K562 (cell line): ENCODE data around the gene DNAJC6. TPM values are rescaled to one million over a fixed set of nuclear protein-coding genes. Genes with fewer than 3 reads are reported as not detected.
A peak's percentile ranks its signal among the peaks of the same experiment; 100 is the strongest.

Experiments
- DACH1 ChIP-seq: fragments of 450-650 bp; IDR thresholded peaks from 2 replicates; pipeline ENCODE4 v1.6.1; 2018; ENCODE audit not compliant: partially characterized antibody
- ELF2 ChIP-seq: fragments of 250-450 bp; sonication (Bioruptor Pico); IDR thresholded peaks from 2 replicates; pipeline ENCODE4 v1.5.0; 2021; ENCODE audit warnings: mild to moderate bottlenecking
- ESRRB ChIP-seq: fragments of 250-450 bp; sonication (Bioruptor Pico); IDR thresholded peaks from 2 replicates; pipeline ENCODE4 v1.5.0; 2020; ENCODE audit warnings: mild to moderate bottlenecking, moderate library complexity, borderline replicate concordance
- FOXJ2 ChIP-seq: fragments of 200-800 bp; sonication (Bioruptor generic); IDR thresholded peaks from 2 replicates; pipeline ENCODE4 v1.6.1; 2016; ENCODE audit warnings: missing genetic modification characterization, missing compliant biosample characterization
- HNRNPK ChIP-seq: fragments of 200-400 bp; formaldehyde crosslinking; IDR thresholded peaks from one replicate; pipeline ENCODE4 v1.6.1; 2018; ENCODE audit warnings: mild to moderate bottlenecking, low read depth, low read length; ENCODE audit not compliant: poor library complexity, severe bottlenecking
- ID3 ChIP-seq, 2 experiments: fragments of 250-450 bp in 1 of 2; fragments of 450-650 bp in 1 of 2; sonication (Bioruptor Pico) in 1 of 2; IDR thresholded peaks; 2 replicates each; pipeline versions ENCODE4 v1.6.1 to v1.8.0; 2016 to 2021; ENCODE audit warnings: mild to moderate bottlenecking in 2 of 2, moderate library complexity in 2 of 2, missing compliant biosample characterization in 1 of 2, missing genetic modification characterization in 1 of 2
- KLF1 ChIP-seq: fragments of 450-650 bp; IDR thresholded peaks from 2 replicates; pipeline ENCODE4 v1.6.1; 2016; ENCODE audit warnings: missing genetic modification characterization, missing compliant biosample characterization
- MAFK ChIP-seq: IDR thresholded peaks from 2 replicates; pipeline ENCODE4 v1.6.1; 2011; ENCODE audit warnings: low read length, improper control_type of control experiment
- MIER1 ChIP-seq: fragments of 450-650 bp; IDR thresholded peaks from 2 replicates; pipeline ENCODE4 v1.6.1; 2016; ENCODE audit warnings: antibody characterized with exemption, mild to moderate bottlenecking, low read depth
- POLR2G ChIP-seq: fragments of 200-400 bp; formaldehyde crosslinking; IDR thresholded peaks from 2 replicates; pipeline ENCODE4 v1.6.1; 2017; ENCODE audit warnings: low read depth, mild to moderate bottlenecking, antibody characterized with exemption, low read length, moderate library complexity
- RBM25 ChIP-seq: fragments of 200-400 bp; formaldehyde crosslinking; IDR thresholded peaks from 2 replicates; pipeline ENCODE4 v1.6.1; 2018; ENCODE audit warnings: low read length, low read depth, moderate library complexity; ENCODE audit not compliant: severe bottlenecking
- SIN3A ChIP-seq, 2 experiments: fragments of 150-350 bp in 1 of 2; IDR thresholded peaks; 2 replicates each; pipeline ENCODE4 v1.6.1; 2011 to 2016; ENCODE audit warnings: borderline replicate concordance in 2 of 2, low read depth in 2 of 2, low read length in 2 of 2, mild to moderate bottlenecking in 2 of 2, moderate library complexity in 2 of 2; ENCODE audit not compliant: control insufficient read depth in 1 of 2
- SNAPC5 ChIP-seq: fragments of 250-450 bp; sonication (Bioruptor Pico); IDR thresholded peaks from 2 replicates; pipeline ENCODE4 v1.8.0; 2021; ENCODE audit warnings: moderate library complexity, mild to moderate bottlenecking, inconsistent platforms
- TAF9B ChIP-seq: fragments of 450-650 bp; IDR thresholded peaks from 2 replicates; pipeline ENCODE4 v1.6.1; 2018; ENCODE audit warnings: mild to moderate bottlenecking; ENCODE audit not compliant: partially characterized antibody
- THRB ChIP-seq: fragments of 450-650 bp; formaldehyde crosslinking; conservative IDR thresholded peaks from 2 replicates; pipeline ENCODE4 v1.4.0; 2022; ENCODE audit warnings: mild to moderate bottlenecking, missing genetic modification characterization
- USF2 ChIP-seq: sonication (generic); formaldehyde crosslinking; IDR thresholded peaks from 2 replicates; pipeline ENCODE4 v1.5.0; 2020; ENCODE audit warnings: missing genetic modification reagents
- YY1 ChIP-seq, 3 experiments: IDR thresholded peaks; 2 replicates each; pipeline ENCODE4 v1.6.1; 2011; ENCODE audit warnings: low read length in 2 of 3, mild to moderate bottlenecking in 2 of 3, moderate library complexity in 2 of 3, borderline replicate concordance in 1 of 3, control low read depth in 1 of 3, low read depth in 1 of 3; ENCODE audit not compliant: insufficient read depth in 3 of 3, insufficient replicate concordance in 2 of 3, control insufficient read depth in 1 of 3, insufficient read length in 1 of 3; ENCODE audit errors: extremely low read depth in 1 of 3
- ZBTB33 ChIP-seq: sonication (generic); formaldehyde crosslinking; IDR thresholded peaks from 2 replicates; pipeline ENCODE4 v1.8.1; 2023; ENCODE audit warnings: mild to moderate bottlenecking, missing genetic modification reagents
- ZBTB43 ChIP-seq: sonication (generic); formaldehyde crosslinking; IDR thresholded peaks from 2 replicates; pipeline ENCODE4 v1.8.0; 2023; ENCODE audit warnings: mild to moderate bottlenecking, missing genetic modification reagents
- polyA plus RNA-seq, 8 experiments: library from polyadenylated mRNA; depleted of rRNA in 4 of 8; stranded (reverse) in 5 of 8; unstranded in 3 of 8; fragments of >200 nt; fragmentation: Nextera tagmentation in 2 of 8; fragmentation: Illumina TruSeq in 1 of 8; extraction: Ambion mirVana in 2 of 8; extraction: Trizol in 1 of 8; gene quantifications; 2 replicates each; pipeline versions ENCODE4 v1.2.1 to v1.2.3, GENCODE V29; 2011 to 2014; ENCODE audit warnings: inconsistent platforms in 1 of 8, missing spikeins in 1 of 8
- total RNA-seq, 7 experiments: library from RNA; depleted of rRNA in 6 of 7; stranded (reverse); fragments of >200 nt in 6 of 7; fragmentation: Illumina TruSeq in 2 of 7; extraction: Trizol in 2 of 7; gene quantifications; 2 replicates each; pipeline versions ENCODE4 v1.2.1 to v1.2.3, GENCODE V29; 2011 to 2021; ENCODE audit warnings: low replicate concordance in 1 of 7

DNAJC6 gene
- total and polyA plus RNA-seq, 9 of the 15 experiments (the other 6 are each of a cell fraction or from before 2014, with no cell fraction given), result 6.7 to 78.7 (median 28.0) TPM

- TF ChIP-seq TAF9B (peak; percentile 60), HNRNPK (no peak), ZBTB43 (CRISPR knock-in tag) (no peak), SNAPC5 (CRISPR knock-in tag) (no peak), ELF2 (CRISPR knock-in tag) (no peak), RBM25 (no peak), USF2 (CRISPR knock-in tag) (no peak), MIER1 (peak; percentile 87; the same call in 1 of the 2 replicates), ID3 (CRISPR knock-in tag; IDR thresholded peaks at IDR 0.05) (no peak), ID3 (tag; IDR thresholded peaks at IDR 0.05) (no peak), YY1 (IDR thresholded peaks at IDR 0.05; ENCODE audit: borderline replicate concordance in 1 of 3, control insufficient read depth in 1 of 3, extremely low read depth in 1 of 3, insufficient read depth in 3 of 3, insufficient read length in 1 of 3, insufficient replicate concordance in 2 of 3, low read depth in 1 of 3, low read length in 2 of 3) (no peak), ZBTB33 (no peak), DACH1 (peak; percentile 38), POLR2G (no peak), SIN3A (IDR thresholded peaks at IDR 0.05; ENCODE audit: borderline replicate concordance in 2 of 2, control insufficient read depth in 1 of 2, low read depth in 2 of 2, low read length in 2 of 2) (peak; percentile 2 to 97; a peak in 2 of 4 replicates), KLF1 (tag) (no peak), THRB (CRISPR knock-in tag) (no peak), ESRRB (CRISPR knock-in tag) (no peak), FOXJ2 (no peak), MAFK (no peak)
Measured at GRCh38 chr1:65310078-65310587, 790 bp downstream of the DNAJC6 start (continued).
